OCI-LY7 (cell line): Measurements from ENCODE around the gene CLEC16A. TPM values are rescaled to one million over a fixed set of nuclear protein-coding genes. Genes with fewer than 3 reads are reported as not detected.

ENCODE experiments used
- BruUV-seq: library from RNA; stranded (reverse); fragments of 400-500 nt; replicated peaks from 2 replicates; lab custom pipeline; 2021; lab: Mats Ljungman, UMichigan
- CTCF ChIA-PET: fragments of 300-600 bp; sonication (Branson Sonifier 250); formaldehyde crosslinking; loops from one replicate; lab custom pipeline; 2022; ENCODE audit warnings: antibody characterized with exemption; ENCODE audit not compliant: unreplicated experiment; lab: Charles Lee
- POLR2A ChIA-PET: fragments of 300-600 bp; sonication (Branson Sonifier 250); formaldehyde crosslinking; loops from one replicate; lab custom pipeline; 2022; ENCODE audit warnings: antibody characterized with exemption; lab: Charles Lee
- DNase-seq: peaks from one replicate; pipeline ENCODE4 v3.0.0-alpha.2; 2015; ENCODE audit warnings: low spot score
- H2AFZ ChIP-seq: fragments of 200-600 bp; sonication (generic), shearing (Covaris generic); 2 replicates; pipeline ENCODE4 v1.6.1; 2014; ENCODE audit warnings: mild to moderate bottlenecking, antibody characterized with exemption, low read length, moderate library complexity
- H3K27ac ChIP-seq: fragments of 200-600 bp; sonication (generic); 2 replicates; pipeline ENCODE4 v1.5.1; 2014; ENCODE audit warnings: mixed run types, low read depth, mild to moderate bottlenecking, moderate library complexity, low read length, inconsistent platforms; ENCODE audit not compliant: poor library complexity, severe bottlenecking
- H3K36me3 ChIP-seq: fragments of 200-600 bp; sonication (generic); 2 replicates; pipeline ENCODE4 v1.6.1; 2014; ENCODE audit warnings: mild to moderate bottlenecking, antibody characterized with exemption, low read length, moderate library complexity, mixed read lengths; ENCODE audit not compliant: insufficient read depth
- H3K4me1 ChIP-seq: fragments of 200-600 bp; sonication (generic); 2 replicates; pipeline ENCODE4 v1.5.1; 2014; ENCODE audit warnings: mild to moderate bottlenecking, low read length; ENCODE audit not compliant: insufficient read depth, poor library complexity, severe bottlenecking
- H3K4me2 ChIP-seq: fragments of 200-600 bp; sonication (generic); 2 replicates; pipeline ENCODE4 v1.6.1; 2014; ENCODE audit warnings: mild to moderate bottlenecking, low read length
- H3K4me3 ChIP-seq: fragments of 200-600 bp; sonication (generic); 2 replicates; pipeline ENCODE4 v1.5.1; 2014; ENCODE audit warnings: mild to moderate bottlenecking, low read depth, low read length; ENCODE audit not compliant: poor library complexity, severe bottlenecking
- H3K79me2 ChIP-seq: fragments of 200-600 bp; sonication (generic); 2 replicates; pipeline ENCODE4 v1.6.1; 2016; ENCODE audit warnings: low read depth, mild to moderate bottlenecking, low read length, moderate library complexity, mixed read lengths; ENCODE audit not compliant: insufficient read depth
- H3K9me2 ChIP-seq: fragments of 200-600 bp; sonication (generic); 2 replicates; pipeline ENCODE4 v1.6.1; 2016; ENCODE audit warnings: mild to moderate bottlenecking, low read length, mixed read lengths; ENCODE audit not compliant: insufficient read depth
- H3K9me3 ChIP-seq: fragments of 200-600 bp; sonication (generic); 2 replicates; pipeline ENCODE4 v1.6.1; 2014; ENCODE audit warnings: mild to moderate bottlenecking, mixed run types, low read length, mixed read lengths
- H4K20me1 ChIP-seq: fragments of 200-600 bp; sonication (generic); 2 replicates; pipeline ENCODE4 v1.6.1; 2014; ENCODE audit warnings: mild to moderate bottlenecking, antibody characterized with exemption, low read length, moderate library complexity, mixed read lengths; ENCODE audit not compliant: insufficient read depth
- CTCF ChIP-seq: fragments of 200-600 bp; sonication (generic); conservative IDR thresholded peaks from 2 replicates; pipeline ENCODE4 v1.5.1; 2014; ENCODE audit warnings: mild to moderate bottlenecking, antibody characterized with exemption, low read length, moderate library complexity, mixed read lengths
- EZH2phosphoT487 ChIP-seq: fragments of 200-600 bp; sonication (generic); IDR thresholded peaks from 2 replicates; pipeline ENCODE4 v1.6.1; 2018; ENCODE audit warnings: low read depth, borderline replicate concordance, mild to moderate bottlenecking, mixed run types, antibody characterized with exemption, low read length, moderate library complexity, mixed read lengths
- intact Hi-C: fragments of 100-400 bp; cut with micrococcal nuclease; formaldehyde crosslinking; loops from one replicate; pipeline ENCODE4 v1.10.0; 2022; ENCODE audit not compliant: unreplicated experiment
- total RNA-seq, 2 experiments: library from RNA; depleted of rRNA in 1 of 2; stranded (reverse); fragments of >200 nt in 1 of 2; shearing (Covaris generic) in 1 of 2; gene quantifications; 2 replicates each; pipeline ENCODE4 v1.2.3, GENCODE V29; 2014 to 2022

CLEC16A gene
- total RNA-seq, 2 experiments from 2014 or later = 26.2 to 50.9 TPM

- POLR2A ChIA-PET = no interaction called here
- no peaks in the 10 kb centered on the region for H4K20me1 ChIP-seq
- H3K4me2 ChIP-seq = no peak overlapping the region
- H3K4me3 ChIP-seq = no peak overlapping the region
- CTCF ChIA-PET = no interaction called here
- H3K79me2 ChIP-seq = no peaks in the 10 kb centered on the region
- DNase-seq = no peak
- H2AFZ ChIP-seq = no peak overlapping the region
- H3K36me3 ChIP-seq = peaks cover 22% of the 10 kb centered on the region; the same call in 1 of the 2 replicates
- H3K9me2 ChIP-seq = no peaks in the 10 kb centered on the region
- no peaks in the 10 kb centered on the region for H3K9me3 ChIP-seq
- TF ChIP-seq EZH2phosphoT487 = no peak
- no peak for TF ChIP-seq CTCF
- intact Hi-C loops = no loop called here
- BruUV-seq = no TSS peak
- H3K27ac ChIP-seq = no peak overlapping the region
- peaks cover 21% of the 10 kb centered on the region for H3K4me1 ChIP-seq
These were observed 141.6 kb downstream of the CLEC16A start for GRCh38 chr16:11085916-11086315.

- no peak for TF ChIP-seq CTCF
- no peaks in the 10 kb centered on the region for H3K79me2 ChIP-seq
- POLR2A ChIA-PET = interaction anchor here (1.5 kb wide), 1 partner anchor 14 kb away, joined by 8 read pairs; no protein-coding TSS in a partner anchor
- intact Hi-C loops = no loop called here
- no TSS peak for BruUV-seq
- H3K4me1 ChIP-seq = peaks cover 21% of the 10 kb centered on the region
- H2AFZ ChIP-seq = no peak overlapping the region
- H3K4me2 ChIP-seq = peak overlapping the region; percentile 15; the same call in 1 of the 2 replicates
- no peaks in the 10 kb centered on the region for H3K9me3 ChIP-seq
- H3K27ac ChIP-seq = no peak overlapping the region
- no peaks in the 10 kb centered on the region for H4K20me1 ChIP-seq
- DNase-seq = peak; percentile 23
- no peak overlapping the region for H3K4me3 ChIP-seq
- H3K36me3 ChIP-seq = peaks cover 26% of the 10 kb centered on the region
- CTCF ChIA-PET = interaction anchor here (0.7 to 1.0 kb wide), 2 partner anchors 10 to 11 kb away, joined by 3 read pairs; no protein-coding TSS in a partner anchor
- no peaks in the 10 kb centered on the region for H3K9me2 ChIP-seq
These were observed 143.3 kb downstream of the CLEC16A start for GRCh38 chr16:11087691-11088073.

- Histone ChIP-seq H4K20me1 (no peaks in the 10 kb centered on the region), H3K4me3 (no peak overlapping the region), H3K4me1 (peaks cover 24% of the 10 kb centered on the region), H3K9me3 (no peaks in the 10 kb centered on the region), H3K36me3 (peaks cover 27% of the 10 kb centered on the region), H3K79me2 (no peaks in the 10 kb centered on the region), H3K27ac (no peak overlapping the region), H3K9me2 (no peaks in the 10 kb centered on the region), H3K4me2 (peak overlapping the region; percentile 15; the same call in 1 of the 2 replicates), H2AFZ (no peak overlapping the region)
- intact Hi-C loops = no loop called here
- DNase-seq = no peak
- BruUV-seq = no TSS peak
- ChIA-PET CTCF (interaction anchor here (0.7 to 1.0 kb wide), 2 partner anchors 9 to 12 kb away, joined by 3 read pairs; no protein-coding TSS in a partner anchor), POLR2A (interaction anchor here (1.5 kb wide), 1 partner anchor 13 kb away, joined by 8 read pairs; no protein-coding TSS in a partner anchor)
- no peak for TF ChIP-seq EZH2phosphoT487
- no peak for TF ChIP-seq CTCF
These were observed 143.8 kb downstream of the CLEC16A start for GRCh38 chr16:11088074-11088730.
